Adipose tissue (tissue), 3 donors: Measurements from ENCODE around the gene GSTM4. TPM values are rescaled to one million over a fixed set of nuclear protein-coding genes. Genes with fewer than 3 reads are reported as not detected.
"Not testable (repeated sequence)": the region's sequence is repeated elsewhere in the genome, so short reads cannot be mapped to it uniquely, and the experiment has no call there.

Experiments
- H3K27ac ChIP-seq: one replicate; pipeline ENCODE4 v1.5.1; 2013; ENCODE audit warnings: low read depth, low read length
- WGBS, 3 donors: extraction: QIAGEN DNeasy Blood & Tissue Kit; methylation state at CpG; one replicate each; pipeline ENCODE4 v1.1.7; 2013; 5-methylcytosine and 5-hydroxymethylcytosine counted together
- polyA plus RNA-seq, 3 donors: library from polyadenylated mRNA; stranded (reverse); fragments of 200-250 nt; gene quantifications; one replicate each; pipeline ENCODE4 v1.2.3, GENCODE V29; 2013
- donor health status: healthy with polysubstance abuse.
- donor health status: Bipolar disorder and iron deficiency.
- donor health status: healthy.

GSTM4 gene
- polyA plus RNA-seq, 3 donors: 14.5 to 33.8 (median 32.8) TPM

DNA sequence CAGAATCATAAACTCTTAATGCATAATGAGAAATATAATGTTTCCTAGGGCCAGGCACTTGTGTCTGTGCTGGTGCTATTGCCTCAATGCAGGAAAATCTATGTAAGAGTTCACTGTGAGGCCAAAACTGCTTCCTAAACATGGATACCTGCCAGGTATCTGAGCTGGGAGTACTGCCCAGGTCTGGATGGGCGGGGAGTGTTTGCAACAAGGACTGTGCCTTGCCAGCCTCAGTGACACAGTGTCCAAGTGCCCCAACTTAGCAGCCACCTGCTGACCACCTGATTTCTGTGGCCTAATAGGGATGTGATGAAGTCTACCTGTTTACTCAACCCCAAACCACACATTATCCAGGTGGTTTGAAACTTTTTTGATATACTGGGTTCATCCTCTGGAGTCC is 29.5 kb downstream of the GSTM4 start:
- H3K27ac ChIP-seq: not testable (repeated sequence)
- 50 to 80% methylated on average over 1 of the region's 1 CpG; no CpG with 5 or more reads in 1 of the 3 donors for WGBS, 3 donors

DNA sequence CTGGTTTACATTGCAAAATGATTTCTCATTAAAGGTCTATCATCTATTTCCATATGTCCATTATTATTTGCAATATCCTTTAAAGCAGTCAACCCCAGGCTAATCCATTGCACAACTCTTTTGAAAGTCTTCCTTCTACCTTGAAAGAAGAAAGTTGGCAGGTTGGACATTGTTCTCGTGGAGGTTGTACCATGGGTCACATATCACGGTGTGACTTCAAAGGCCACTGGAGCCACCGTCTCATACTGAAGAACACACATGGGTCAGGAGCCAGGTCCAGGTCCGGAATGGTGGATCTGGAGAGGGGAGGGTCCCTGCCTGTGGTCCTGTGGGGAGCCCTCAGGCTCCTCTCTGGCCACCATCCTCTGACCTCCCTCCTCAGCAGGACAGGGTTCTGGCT is 30.0 kb downstream of the GSTM4 start:
- not testable (repeated sequence) for H3K27ac ChIP-seq
- 73 to 85% methylated on average over 4 of the region's 4 CpGs; no CpG with 5 or more reads in 1 of the 3 donors for WGBS, 3 donors

GRCh38 chr1:109687109-109687508 is 31.2 kb downstream of the GSTM4 start:
- not testable (repeated sequence) for H3K27ac ChIP-seq
- 14 to 75% (median 19%) methylated on average over 2 to 11 of the region's 11 CpGs for WGBS, 3 donors

DNA sequence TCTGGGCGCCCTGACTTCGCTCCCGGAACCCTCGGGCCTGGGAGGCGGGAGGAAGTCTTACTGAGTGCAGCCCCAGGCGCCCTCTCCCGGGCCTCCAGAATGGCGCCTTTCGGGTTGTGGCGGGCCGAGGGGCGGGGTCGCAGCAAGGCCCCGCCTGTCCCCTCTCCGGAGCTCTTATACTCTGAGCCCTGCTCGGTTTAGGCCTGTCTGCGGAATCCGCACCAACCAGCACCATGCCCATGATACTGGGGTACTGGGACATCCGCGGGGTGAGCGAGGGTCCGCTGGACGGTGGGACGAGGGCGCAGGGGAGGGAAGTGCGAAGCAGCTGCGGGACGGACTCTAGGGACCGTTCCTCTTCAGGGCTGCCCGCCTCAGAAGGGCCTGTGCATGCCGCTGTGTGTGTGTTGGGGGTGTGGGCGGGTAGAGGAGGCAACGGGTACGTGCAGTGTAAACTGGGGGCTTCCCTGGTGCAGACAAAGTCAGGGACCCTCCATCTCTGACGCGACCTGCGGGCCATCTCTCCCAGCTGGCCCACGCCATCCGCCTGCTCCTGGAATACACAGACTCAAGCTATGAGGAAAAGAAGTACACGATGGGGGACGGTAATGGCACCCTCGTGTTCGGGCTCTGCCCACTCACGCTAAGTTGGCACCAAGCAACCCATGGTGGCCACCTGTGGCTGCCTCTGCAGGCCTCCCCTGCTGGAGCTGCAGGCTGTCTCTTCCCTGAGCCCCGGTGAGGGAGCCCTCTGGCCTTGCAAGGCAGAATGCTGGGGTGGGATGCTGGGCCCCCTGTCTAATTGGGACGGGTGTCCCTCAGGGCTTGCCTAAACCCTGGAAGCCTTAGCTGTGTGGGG is 32.0 kb downstream of the GSTM4 start, which contains the start of gene GSTM1:
GSTM1 (plus strand) TSS at position 177 of the 859 bp plus-strand sequence; CDS start at position 234, 57 bp downstream.
- 0 to 3% methylated on average over 24 to 46 of the region's 46 CpGs; no CpG with 5 or more reads in 1 of the 3 donors for WGBS, 3 donors
- H3K27ac ChIP-seq: no peak within 1 kb of the TSS

- 61 to 64% methylated on average over 6 of the region's 6 CpGs; no CpG with 5 or more reads in 1 of the 3 donors for WGBS, 3 donors
- H3K27ac ChIP-seq: no peak overlapping the region
Observed at GRCh38 chr1:109689844-109690405, 34.0 kb downstream of the GSTM4 start.

DNA sequence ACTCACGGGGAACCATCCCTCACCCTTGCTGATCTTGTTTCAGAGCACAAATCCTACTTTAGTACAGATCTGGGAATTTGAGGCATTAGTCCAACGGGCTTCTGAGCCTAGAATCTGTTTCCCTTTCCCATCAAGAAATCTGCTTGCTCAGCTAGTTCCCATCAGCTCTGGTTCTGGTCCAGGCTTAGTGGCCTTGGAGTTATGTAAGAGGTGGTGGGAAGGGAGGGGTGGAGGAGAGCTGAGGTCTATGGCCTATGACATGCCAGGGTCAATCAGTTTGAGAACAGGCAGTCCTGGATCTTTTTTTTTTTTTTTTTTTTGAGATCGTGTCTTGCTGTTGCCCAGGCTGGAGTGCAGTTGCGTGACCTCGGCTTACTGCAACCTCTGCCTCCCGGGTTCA is 35.9 kb downstream of the GSTM4 start:
- no peak overlapping the region for H3K27ac ChIP-seq
- WGBS, 3 donors: 60 to 68% methylated on average over 5 to 6 of the region's 6 CpGs; no CpG with 5 or more reads in 1 of the 3 donors

GRCh38 chr1:109694400-109694799 is 38.5 kb downstream of the GSTM4 start:
- H3K27ac ChIP-seq: not testable (repeated sequence)
- WGBS, 3 donors: 92 to 97% methylated on average over 5 of the region's 5 CpGs; no CpG with 5 or more reads in 1 of the 3 donors

DNA sequence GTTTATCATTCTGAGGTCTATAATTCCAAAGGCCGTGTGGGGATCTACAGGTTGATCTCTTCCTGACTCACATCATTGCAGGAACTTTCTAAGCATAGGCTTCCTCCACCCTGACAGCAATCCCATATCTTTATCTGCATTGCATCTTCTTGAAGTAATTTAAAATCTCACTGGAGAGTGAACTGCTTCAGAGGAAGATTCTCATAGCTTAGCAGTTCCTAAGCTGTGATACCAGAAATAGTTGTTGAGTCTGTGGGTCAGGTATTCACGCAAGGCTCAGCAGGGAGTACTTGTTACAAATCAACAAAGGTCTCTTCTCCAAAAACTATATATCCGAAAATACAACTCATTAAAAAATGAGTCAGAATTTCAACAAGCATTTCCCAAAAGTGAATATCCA is 39.2 kb downstream of the GSTM4 start:
- not testable (repeated sequence) for H3K27ac ChIP-seq
- WGBS, 3 donors: 83 to 84% methylated on average over 3 of the region's 3 CpGs; no CpG with 5 or more reads in 1 of the 3 donors

DNA sequence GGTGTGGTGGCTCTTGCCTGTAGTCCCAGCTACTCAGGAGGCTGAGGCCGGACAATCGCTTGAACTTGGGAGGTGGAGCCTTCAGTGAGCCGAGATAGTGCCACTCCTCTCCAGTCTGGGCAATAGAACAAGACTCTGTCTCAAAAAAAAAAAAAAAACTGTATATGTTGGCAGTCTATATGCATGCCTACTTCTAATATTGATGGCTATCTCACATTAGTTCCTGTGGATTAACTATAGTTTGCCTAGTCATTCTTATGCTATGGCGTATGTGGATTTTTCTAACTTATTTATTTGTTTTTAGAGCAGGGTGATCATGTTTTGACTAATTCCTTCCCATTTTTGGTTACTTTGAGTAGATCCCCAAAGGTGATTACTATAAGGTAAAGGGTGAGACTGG is 41.2 kb downstream of the GSTM4 start:
- no peak overlapping the region for H3K27ac ChIP-seq
- 89 to 93% methylated on average over 4 of the region's 4 CpGs; no CpG with 5 or more reads in 1 of the 3 donors for WGBS, 3 donors

- H3K27ac ChIP-seq: not testable (repeated sequence)
- WGBS, 3 donors: 91% methylated on average over 4 of the region's 4 CpGs; no CpG with 5 or more reads in 1 of the 3 donors
Observed at GRCh38 chr1:109697861-109698260, 42.0 kb downstream of the GSTM4 start.

DNA sequence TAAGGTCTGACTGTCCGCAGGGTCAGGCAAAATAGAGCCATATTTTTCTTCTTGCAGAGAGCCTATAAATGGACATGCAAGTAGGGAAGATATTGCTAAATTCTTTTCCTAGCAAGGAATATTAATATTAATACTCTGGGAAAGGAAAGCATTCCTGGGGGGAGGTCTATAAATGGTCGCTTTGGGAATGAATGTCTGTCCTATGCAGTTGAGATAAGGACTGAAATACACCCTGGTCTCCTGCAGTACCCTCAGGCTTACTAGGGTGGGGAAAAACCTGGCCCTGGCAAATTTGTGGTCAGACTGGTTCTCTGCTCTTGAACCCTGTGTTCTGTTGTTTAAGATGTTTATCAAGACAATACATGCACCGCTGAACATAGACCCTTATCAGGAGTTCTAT is 47.0 kb downstream of the GSTM4 start:
- not testable (repeated sequence) for H3K27ac ChIP-seq
- 85 to 91% (median 87%) methylated on average over 3 of the region's 3 CpGs for WGBS, 3 donors

GRCh38 chr1:109704173-109704572 is 48.3 kb downstream of the GSTM4 start:
- 67 to 86% (median 79%) methylated on average over 8 of the region's 8 CpGs for WGBS, 3 donors
- H3K27ac ChIP-seq: no peak overlapping the region

DNA sequence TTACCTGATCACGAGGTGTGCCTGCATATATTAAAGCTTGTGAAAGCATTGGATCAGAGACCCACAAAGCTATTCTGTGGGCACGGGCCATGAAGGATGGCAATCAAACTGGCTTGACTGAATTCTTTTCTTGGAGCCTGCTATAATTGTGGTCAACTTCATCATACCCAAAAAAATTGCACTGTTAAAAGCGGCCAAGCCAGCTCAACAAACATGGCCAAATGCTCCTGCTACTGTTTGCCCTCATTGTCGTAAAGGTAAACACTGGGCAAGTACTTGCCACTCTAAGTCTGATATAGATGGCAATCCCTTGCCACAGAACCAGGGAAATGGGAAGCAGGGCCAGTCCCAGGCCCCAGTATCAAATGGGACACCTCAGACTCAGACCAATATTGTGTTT is 49.5 kb downstream of the GSTM4 start:
- WGBS, 3 donors: 83 to 94% (median 92%) methylated on average over 4 of the region's 4 CpGs
- no peak overlapping the region for H3K27ac ChIP-seq

- not testable (repeated sequence) for H3K27ac ChIP-seq
- WGBS, 3 donors: 78 to 92% (median 80%) methylated on average over 4 of the region's 4 CpGs
Observed at GRCh38 chr1:109708949-109709348, 53.0 kb downstream of the GSTM4 start.

DNA sequence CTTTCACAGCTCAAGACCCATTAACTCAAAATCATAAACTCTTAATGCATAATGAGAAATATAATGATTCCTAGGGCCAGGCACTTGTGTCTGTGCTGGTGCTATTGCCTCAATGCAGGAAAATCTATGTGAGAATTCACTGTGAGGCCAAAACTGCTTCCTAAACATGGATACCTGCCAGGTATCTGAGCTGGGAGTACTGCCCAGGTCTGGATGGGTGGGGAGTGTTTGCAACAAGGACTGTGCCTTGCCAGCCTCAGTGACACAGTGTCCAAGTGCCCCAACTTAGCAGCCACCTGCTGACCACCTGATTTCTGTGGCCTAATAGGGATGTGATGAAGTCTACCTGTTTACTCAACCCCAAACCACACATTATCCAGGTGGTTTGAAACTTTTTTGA is 53.9 kb downstream of the GSTM4 start:
- H3K27ac ChIP-seq: not testable (repeated sequence)

Other genes starting within 250 kb of the GSTM4 start
- gene PSMA5, start 229.7 kb upstream of the GSTM4 start, polyA plus RNA-seq: 10 to 100 TPM; 28.5 to 47.2 (median 33.9) TPM
- 1 to 10 TPM; 1.2 to 2.5 (median 2.1) TPM for gene SYPL2, start 189.6 kb upstream of the GSTM4 start, polyA plus RNA-seq
- gene ATXN7L2, start 172.2 kb upstream of the GSTM4 start, polyA plus RNA-seq: 1 to 10 TPM; 2.6 to 4.0 (median 3.2) TPM
- 1 to 10 TPM; 4.8 to 9.1 (median 5.0) TPM for gene CYB561D1, start 162.0 kb upstream of the GSTM4 start, polyA plus RNA-seq
- gene AMIGO1, start 146.4 kb upstream of the GSTM4 start, polyA plus RNA-seq: 1 to 10 TPM; 2.1 to 3.8 (median 2.5) TPM
- not detected for gene GPR61, start 116.2 kb upstream of the GSTM4 start, polyA plus RNA-seq
- gene GNAI3, start 107.5 kb upstream of the GSTM4 start, polyA plus RNA-seq: 1 to 10 TPM; 2.5 to 4.8 (median 4.1) TPM
- gene GNAT2, start 36.5 kb upstream of the GSTM4 start, polyA plus RNA-seq: under 1 TPM in 1 of 3 donors, not detected in 2; 0.07 TPM
- gene AMPD2, start 36.3 kb upstream of the GSTM4 start, polyA plus RNA-seq: 10 to 100 TPM; 18.3 to 26.0 (median 19.5) TPM
- gene GSTM2, start 12.0 kb downstream of the GSTM4 start, polyA plus RNA-seq: 10 to 100 TPM; 21.4 to 93.2 (median 74.8) TPM
- 10 to 100 TPM in 2 of 3 donors, not detected in 1; 35.4 to 94.6 TPM for gene GSTM1, start 31.7 kb downstream of the GSTM4 start, polyA plus RNA-seq
- 10 to 100 TPM in 1 of 3 donors, 1 to 10 TPM in 1, under 1 TPM in 1; 0.84 to 62.9 (median 5.8) TPM for gene GSTM5, start 56.2 kb downstream of the GSTM4 start, polyA plus RNA-seq
- 100 to 1,000 TPM in 1 of 3 donors, 10 to 100 TPM in 2; 38.6 to 215 (median 51.8) TPM for gene GSTM3, start 84.9 kb downstream of the GSTM4 start, polyA plus RNA-seq
- 1 to 10 TPM in 1 of 3 donors, under 1 TPM in 2; 0.16 to 2.5 (median 0.90) TPM for gene EPS8L3, start 107.8 kb downstream of the GSTM4 start, polyA plus RNA-seq